HG03103 (cell line): Measurements from ENCODE around the gene CNTN2.

ENCODE experiments used
- ATAC-seq: cut with Tn5 transposase; IDR thresholded peaks from one replicate; pipeline ENCODE4 v1.9.1; 2021; ENCODE audit warnings: low read depth; ENCODE audit not compliant: unreplicated experiment

CNTN2 gene

DNA sequence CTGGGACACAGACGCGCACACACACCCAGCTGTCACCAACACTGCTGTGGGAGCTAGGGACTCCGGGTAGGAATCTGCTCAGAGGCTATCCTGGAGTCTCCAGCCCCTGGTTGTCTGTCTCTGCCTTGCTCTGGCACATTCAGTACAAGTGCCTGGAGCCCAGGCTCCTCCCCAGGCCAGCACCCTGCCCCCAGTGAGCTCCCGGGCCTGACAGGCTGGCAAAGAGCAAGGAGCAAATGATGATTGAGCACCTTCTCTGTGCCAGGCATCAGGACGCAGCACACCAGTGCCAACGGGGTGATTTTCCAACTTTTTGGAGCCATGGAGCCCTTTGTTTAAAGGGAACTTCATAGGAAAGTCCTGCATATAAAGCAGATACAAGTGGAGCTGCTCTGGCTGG, 6.5 kb downstream of the CNTN2 start:
- ATAC-seq, result no peak

DNA sequence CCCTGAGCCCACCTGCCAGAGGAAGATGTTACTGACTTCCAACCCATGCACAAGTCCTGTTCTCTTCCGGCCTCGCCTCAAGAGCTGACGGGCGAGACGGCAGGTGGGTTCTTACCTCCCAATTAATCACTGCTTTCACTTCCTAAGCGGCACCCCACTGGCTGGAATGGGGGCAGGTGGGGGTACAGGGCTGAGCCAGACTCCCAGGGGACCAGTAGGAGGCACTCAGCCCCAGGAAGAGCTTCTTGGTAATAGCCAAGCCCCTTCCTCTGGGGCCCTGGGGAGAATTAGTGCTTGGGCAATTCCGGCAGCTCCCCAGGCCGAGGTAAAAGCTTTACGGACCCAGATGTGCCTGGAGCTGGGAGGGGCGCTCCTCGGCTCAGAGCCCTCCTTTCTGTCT, 9.7 kb downstream of the CNTN2 start:
- ATAC-seq, result no peak

DNA sequence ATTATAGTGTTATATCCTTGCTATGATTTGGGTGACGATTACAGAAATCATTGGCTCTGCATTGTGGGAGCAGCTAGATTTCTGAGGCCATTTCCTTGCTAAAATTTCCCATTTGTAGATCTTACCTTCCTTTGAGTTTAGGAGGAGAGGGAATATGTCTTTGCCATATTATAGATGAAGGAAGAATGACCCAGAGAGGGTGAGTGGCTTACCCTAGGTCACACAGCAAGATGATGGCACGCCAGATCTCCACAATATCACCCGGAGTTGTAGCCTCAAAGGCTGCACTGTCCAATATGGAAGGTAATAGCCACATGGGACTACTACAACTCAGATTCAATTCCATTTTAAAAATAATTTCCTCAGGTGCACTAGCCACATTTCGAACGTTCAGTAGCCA, 10.3 kb downstream of the CNTN2 start:
- ATAC-seq, result no peak

DNA sequence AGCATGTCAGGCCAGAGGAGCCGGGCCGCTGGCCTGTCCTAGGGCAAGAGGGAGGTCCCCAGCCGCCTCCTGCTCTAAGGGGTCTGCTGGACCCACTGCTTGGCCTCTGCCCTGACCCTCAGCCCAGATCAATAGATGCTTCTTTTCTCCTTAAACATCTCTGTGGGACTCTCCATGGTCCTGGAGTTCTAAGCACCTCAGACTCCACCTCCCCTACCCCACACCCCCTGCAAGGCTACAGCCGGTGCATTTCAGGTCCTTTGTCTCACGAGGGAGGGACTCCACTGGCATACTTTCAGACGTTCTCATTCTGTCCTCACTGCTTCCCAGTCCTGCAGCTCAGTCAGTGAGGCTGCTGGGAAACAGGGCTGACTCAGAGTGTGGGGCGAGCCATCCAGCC, 11.0 kb downstream of the CNTN2 start:
- no peak for ATAC-seq

DNA sequence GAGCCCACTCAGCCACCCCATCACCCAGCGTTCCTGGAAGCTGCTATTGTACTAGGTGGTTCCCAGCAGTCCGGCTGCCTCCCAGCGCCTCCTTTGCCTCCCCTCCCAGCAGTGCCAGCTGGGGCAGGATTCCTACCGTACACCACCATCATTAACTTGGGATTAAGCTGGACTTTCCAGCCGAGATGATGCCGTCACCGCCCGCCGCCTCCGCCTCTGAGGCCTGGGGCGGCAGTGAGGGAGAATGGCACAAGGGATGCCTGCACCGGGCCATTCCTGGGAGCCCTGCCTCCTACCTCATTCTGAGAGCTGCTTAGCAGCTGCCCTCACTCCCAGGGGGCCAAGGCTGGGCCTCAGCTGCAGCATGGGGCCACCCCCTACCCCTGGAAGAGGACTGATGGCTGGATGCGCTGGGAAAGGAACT, 13.2 kb downstream of the CNTN2 start:
- ATAC-seq, result no peak

DNA sequence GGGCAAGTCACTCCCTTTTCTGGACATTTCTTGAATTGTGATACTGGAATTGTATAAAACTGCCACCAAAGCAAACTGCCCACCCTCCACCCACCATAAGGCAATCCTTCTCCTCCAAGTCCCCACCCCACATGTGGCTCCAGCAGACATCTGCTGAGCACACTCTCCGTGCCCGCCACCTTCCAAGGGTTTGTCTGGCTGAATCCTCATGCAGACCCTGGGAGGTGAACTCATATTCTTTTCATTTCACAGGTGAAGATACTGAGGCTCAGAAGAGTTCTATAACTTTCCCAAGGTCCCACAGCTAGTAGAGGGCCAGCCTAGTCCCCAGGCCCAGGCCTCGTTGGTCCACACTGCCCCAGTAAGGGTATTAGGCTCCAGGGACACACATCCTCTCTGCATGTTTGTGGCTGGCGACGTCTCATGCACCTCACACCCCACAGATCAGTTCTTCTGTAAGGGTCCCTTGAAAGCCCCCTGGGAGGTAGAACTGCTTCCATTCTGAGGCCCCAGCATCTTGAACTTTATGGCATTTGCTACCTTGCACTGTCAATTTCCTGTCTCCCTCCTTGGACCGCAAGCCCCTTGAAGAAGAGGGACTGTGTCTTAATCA, 14.1 kb downstream of the CNTN2 start:
- no peak for ATAC-seq

DNA sequence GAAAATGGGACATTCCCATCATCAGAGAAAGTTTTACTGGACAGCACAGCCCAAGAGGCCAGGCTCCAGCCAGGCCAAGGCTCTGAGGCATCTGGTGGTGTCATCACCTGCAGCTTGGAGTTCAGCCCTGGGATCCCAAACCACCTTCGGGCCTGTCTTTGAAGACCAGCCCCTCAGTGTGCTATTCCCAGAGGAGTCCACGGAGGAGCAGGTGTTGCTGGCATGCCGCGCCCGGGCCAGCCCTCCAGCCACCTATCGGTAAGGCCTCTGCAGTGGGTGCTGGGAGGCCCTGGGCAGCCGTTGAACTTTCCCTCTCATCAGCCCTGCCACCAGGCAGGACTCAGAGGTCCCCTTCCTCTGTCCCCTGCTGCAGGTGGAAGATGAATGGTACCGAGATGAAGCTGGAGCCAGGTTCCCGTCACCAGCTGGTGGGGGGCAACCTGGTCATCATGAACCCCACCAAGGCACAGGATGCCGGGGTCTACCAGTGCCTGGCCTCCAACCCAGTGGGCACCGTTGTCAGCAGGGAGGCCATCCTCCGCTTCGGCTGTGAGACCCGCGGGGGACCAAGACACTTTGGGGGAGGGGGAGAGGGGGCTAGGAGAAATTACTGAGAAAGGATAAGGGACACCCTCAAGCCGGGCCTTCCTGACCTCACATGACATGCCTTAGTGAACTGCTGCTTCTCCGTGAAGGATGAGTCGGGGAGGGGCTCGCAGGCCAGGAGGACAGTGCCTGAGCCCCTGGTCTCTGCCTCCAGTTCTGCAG, 15.0 kb downstream of the CNTN2 start:
- no peak for ATAC-seq

DNA sequence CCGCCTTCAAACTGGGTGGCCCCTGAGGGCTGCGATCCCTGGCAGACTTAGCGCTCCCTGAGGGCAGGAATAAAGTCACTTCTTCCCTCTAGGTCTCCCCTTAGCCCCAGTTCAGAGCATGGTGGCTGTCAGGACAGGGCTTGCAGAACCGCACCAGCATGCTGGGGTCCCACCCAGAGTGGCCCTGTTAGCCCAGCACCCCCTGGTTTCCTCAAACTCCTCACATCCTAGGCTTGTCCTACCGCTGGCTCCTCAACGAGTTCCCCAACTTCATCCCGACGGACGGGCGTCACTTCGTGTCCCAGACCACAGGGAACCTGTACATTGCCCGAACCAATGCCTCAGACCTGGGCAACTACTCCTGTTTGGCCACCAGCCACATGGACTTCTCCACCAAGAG, 15.8 kb downstream of the CNTN2 start:
- ATAC-seq, result no peak

DNA sequence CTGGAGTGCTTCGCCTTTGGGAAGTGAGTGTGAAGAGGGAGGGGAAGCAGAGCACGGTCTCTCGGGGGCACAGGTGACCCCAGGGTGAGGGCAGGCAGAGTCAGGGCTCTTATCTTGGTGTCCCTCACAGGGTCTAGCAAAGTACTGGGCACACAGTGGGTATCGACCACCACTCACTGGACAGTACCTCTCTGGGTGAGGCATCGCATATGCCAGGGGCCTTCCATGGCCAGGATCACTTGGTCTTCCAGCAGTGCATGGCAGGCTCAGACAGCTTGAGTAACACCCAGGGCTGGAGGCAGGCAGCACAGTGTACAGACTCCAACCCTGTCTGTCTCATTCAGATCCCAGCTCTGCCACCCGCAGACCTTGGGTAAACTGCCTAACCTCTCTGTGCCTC, 16.6 kb downstream of the CNTN2 start:
- no peak for ATAC-seq

DNA sequence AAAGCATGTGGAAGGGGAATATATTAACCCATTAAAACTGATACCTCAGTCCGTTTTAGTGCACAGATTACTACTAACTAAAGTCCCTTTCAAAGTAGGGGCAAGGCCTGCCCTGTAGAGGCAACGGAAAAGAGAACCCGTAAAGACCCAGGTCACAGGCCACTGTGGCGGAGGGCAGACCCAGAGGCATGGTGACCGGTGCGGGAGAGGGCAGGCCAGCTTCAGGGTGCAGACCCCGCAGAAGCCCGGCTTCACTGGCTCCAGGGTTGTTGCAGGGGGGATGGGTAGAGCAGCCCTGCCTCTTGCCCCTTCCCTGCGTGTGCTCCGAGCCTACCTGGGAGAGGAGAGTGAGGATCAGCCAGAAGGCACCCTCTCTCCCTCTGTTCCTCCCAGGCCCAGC, 17.7 kb downstream of the CNTN2 start:
- ATAC-seq, result no peak

DNA sequence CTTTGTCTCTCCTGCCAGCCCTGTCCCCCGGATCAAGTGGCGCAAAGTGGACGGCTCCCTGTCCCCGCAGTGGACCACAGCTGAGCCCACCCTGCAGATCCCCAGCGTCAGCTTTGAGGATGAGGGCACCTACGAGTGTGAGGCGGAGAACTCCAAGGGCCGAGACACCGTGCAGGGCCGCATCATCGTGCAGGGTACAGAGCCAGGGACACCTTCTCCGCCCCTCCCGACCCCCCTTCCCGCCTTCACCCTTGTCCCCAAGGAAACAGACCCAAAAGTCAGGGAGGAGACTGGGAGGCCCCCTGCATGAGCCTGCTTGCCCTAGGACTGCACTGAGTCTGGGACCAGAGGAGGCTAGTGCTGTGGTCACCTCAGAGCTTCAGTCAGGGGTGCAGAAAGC, 18.2 kb downstream of the CNTN2 start:
- ATAC-seq, result no peak

DNA sequence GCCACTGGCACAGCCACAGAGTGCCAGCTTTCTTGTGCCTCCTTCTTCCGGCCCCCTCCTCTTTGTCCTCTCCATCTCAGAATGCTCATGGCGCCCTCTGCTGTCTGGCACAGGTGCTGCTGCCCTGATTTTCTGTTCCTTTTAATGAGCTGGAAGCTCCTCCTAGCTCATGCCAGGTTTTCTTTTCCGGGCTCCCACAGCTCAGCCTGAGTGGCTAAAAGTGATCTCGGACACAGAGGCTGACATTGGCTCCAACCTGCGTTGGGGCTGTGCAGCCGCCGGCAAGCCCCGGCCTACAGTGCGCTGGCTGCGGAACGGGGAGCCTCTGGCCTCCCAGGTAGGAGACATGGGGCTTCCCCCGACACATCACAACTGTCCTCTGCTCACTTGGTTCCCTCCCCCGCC, 18.7 kb downstream of the CNTN2 start:
- no peak for ATAC-seq

DNA sequence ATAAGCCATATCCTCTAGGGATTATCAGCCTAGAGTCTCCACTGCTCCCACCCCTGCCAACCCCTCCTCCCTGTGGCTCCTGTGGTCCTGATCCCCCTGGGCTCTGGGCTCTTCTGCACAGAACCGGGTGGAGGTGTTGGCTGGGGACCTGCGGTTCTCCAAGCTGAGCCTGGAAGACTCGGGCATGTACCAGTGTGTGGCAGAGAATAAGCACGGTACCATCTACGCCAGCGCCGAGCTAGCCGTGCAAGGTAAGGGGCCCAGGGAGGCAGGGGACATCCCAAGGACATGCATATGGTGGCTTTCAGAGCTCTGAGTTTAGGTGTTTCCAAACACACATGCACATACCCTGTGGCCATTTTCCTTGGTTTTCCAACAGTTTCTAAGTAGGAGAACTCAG, 19.3 kb downstream of the CNTN2 start:
- no peak for ATAC-seq

DNA sequence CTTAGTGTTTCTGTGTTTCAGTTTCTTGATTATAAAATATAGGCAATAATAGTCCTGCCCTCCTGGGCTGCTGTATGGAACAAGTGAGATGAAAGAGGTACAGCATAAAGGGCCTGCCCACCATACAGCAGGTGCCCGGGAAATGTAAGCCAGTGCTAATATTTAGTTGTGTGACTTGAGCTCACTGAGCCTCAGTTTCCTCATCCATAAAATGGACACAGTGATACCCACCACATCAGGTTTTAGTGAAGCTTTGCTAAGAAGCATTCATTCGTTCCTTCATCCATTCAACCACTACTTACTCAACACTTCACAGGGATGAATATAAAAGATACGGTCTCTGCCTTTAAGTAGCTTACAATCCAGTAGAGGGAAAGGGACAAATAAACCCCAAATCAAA, 19.9 kb downstream of the CNTN2 start:
- ATAC-seq, result no peak

DNA sequence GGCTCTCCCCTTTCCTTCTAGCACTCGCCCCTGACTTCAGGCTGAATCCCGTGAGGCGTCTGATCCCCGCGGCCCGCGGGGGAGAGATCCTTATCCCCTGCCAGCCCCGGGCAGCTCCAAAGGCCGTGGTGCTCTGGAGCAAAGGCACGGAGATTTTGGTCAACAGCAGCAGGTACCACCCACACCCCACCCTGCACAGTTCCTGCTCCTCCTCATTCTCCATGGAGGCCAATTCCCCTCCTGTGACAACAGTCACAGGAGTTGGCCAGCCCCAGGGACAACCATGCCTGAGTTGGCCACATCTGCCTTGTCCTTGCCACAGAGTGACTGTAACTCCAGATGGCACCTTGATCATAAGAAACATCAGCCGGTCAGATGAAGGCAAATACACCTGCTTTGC, 21.3 kb downstream of the CNTN2 start:
- ATAC-seq, result no peak

DNA sequence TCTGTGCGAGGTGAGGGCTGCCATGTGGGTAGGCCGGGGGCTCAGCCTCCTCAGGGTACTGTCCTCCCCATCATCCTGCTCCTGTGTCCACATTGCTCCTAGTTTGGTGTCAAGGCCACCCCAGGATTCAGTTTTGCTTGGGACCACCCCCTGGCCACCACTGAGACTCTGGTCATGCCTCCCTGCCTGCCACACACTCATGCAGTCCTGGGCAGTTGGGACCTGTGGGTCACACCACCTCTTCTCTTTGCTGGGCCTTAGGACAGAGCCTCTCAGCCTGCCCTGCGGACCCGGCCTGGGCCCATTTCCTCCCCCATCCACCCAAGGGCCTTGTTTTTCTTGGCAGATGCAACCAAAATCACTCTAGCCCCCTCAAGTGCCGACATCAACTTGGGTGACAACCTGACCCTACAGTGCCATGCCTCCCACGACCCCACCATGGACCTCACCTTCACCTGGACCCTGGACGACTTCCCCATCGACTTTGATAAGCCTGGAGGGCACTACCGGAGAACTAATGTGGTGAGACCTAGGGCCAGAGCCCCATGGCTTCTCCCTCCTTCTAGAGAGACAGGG, 21.8 kb downstream of the CNTN2 start:
- ATAC-seq, result no peak

DNA sequence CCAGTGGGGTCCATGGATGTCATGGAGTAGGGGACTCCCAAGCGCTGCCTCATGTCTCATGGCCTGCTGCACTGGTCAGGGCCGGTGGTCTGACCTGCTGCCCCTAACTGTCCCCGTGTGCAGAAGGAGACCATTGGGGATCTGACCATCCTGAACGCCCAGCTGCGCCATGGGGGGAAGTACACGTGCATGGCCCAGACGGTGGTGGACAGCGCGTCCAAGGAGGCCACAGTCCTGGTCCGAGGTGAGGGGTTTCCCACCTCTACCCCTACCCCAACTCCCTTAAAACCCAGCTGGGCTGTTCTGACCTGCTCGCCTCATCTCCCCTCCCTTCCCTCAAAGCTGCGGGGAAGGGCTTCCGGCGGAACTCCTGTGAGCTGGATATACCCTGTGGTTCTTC, 22.7 kb downstream of the CNTN2 start:
- no peak for ATAC-seq

DNA sequence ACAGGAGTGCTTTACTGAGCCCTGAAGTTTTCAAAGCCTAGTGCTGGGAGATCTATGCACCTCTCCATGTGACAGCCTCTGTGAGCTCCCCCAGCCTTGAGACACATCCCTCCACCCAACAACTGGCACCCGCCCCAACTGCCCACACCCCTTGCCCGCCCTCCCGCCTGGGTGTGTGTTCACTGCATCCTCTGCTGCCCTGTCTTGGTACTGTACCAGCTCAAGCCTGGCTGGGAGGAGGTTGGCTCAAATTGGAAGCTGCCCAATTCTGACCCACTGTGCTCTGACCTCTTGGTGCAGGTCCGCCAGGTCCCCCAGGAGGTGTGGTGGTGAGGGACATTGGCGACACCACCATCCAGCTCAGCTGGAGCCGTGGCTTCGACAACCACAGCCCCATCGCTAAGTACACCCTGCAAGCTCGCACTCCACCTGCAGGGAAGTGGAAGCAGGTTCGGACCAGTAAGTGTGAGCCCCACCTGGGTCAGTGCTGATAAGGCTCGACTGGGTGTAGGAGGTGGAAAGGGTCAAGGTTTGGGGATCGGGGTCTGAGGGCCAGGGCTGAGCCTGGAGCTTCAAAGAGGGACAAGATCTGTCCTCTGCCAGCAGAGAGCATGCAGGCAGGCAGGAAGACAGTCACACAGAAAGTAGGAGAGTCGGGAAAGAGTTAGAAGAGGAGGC, 23.3 kb downstream of the CNTN2 start:
- no peak for ATAC-seq

DNA sequence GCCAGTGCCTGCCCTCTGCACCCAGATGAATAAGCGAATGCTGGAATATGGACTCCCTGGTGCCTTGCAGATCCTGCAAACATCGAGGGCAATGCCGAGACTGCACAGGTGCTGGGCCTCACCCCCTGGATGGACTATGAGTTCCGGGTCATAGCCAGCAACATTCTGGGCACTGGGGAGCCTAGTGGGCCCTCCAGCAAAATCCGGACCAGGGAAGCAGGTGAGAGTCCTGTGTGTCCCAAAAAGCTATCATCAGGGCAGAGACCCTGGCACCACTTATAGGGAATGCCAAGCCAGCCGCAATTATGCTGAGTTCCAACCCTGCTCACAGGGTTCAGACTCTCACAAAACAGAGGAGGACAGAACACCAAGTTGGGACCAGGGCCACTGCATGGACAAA, 24.0 kb downstream of the CNTN2 start:
- ATAC-seq, result no peak

DNA sequence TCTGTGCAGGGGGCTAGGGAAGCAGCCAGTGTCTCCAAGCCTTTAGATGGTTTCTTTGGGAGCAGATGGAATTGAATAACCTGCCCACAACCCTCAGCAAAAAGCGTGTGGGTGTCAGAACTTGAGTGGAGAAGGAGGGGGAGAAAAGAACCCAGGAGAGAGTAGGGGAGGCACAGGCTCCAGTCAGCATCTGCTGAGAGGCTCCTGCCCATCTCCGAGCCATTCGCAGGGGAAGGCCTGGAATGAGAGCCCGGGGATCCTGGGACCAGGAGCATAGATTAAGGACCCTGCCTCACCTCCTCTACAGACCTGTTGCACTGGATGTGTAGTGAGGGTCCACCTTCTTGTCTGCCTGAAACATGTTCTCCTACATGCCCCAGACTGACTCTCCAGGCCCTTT, 25.0 kb downstream of the CNTN2 start:
- no peak for ATAC-seq

DNA sequence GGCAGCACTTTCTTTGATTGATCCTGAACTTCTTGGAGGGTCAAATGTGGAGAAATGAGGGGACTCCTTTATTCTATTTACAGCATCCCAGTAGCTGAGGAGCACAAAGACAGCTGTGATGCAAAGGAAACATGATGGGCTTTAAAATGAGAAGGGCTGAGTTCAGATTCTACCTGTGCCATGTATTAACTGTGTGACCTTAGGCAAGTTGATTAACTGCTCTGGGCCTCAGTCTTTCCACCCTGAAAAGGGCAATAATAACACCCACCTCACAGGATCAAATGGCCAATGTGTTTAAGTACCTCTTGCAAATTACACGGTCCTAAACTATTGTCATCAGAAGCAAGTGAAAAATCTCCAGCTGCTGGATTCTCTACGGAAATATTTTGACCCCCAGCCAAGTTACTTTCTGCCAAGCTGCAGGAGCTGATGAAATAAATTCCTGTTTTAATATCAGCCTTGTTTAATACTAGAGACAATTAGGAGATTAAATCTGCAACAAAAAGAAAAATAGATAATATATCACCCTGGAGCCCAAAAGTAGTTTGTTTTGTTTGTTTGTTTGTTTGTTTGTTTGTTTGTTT, 25.5 kb downstream of the CNTN2 start:
- ATAC-seq, result no peak
